CD14-positive monocyte (primary cell): Measurements from ENCODE around the gene SOAT1. TPM values are rescaled to one million over a fixed set of nuclear protein-coding genes. Genes with fewer than 3 reads are reported as not detected.

Experiments used
- DNase-seq, 3 donors: peaks; one replicate each; pipeline ENCODE4 v3.0.0-alpha.2; 2011 to 2022
- H2AFZ ChIP-seq: 2 replicates; pipeline ENCODE4 v1.6.0; 2012; ENCODE audit warnings: mild to moderate bottlenecking, low read depth, low read length, inconsistent platforms; ENCODE audit not compliant: insufficient read depth, poor library complexity, severe bottlenecking
- H3K27ac ChIP-seq, 2 donors: 1 replicate in 1 of 2; 2 replicates in 1 of 2; pipeline ENCODE4 v1.5.1; 2012 to 2013; ENCODE audit warnings: low read length in 2 of 2, control low read depth in 1 of 2, inconsistent platforms in 1 of 2, low read depth in 1 of 2, mild to moderate bottlenecking in 1 of 2
- H3K27me3 ChIP-seq, 2 donors: one replicate each; pipeline versions ENCODE4 v1.6.0 to v1.6.1; 2011 to 2013; ENCODE audit warnings: low read length in 2 of 2; ENCODE audit not compliant: control insufficient read depth in 2 of 2, insufficient read depth in 2 of 2
- H3K36me3 ChIP-seq, 2 donors: replicated peaks in 1 of 2; 1 replicate in 1 of 2; 2 replicates in 1 of 2; pipeline versions ENCODE4 v1.5.1 to v1.6.1; 2012 to 2013; ENCODE audit warnings: low read length in 2 of 2, control low read depth in 1 of 2, inconsistent platforms in 1 of 2, mild to moderate bottlenecking in 1 of 2; ENCODE audit not compliant: insufficient read depth in 2 of 2, control insufficient read depth in 1 of 2
- H3K4me1 ChIP-seq, 2 donors: 1 replicate in 1 of 2; 2 replicates in 1 of 2; pipeline versions ENCODE4 v1.5.1 to v1.6.1; 2012 to 2013; ENCODE audit warnings: low read length in 2 of 2, control low read depth in 1 of 2, inconsistent platforms in 1 of 2, mild to moderate bottlenecking in 1 of 2, moderate library complexity in 1 of 2; ENCODE audit not compliant: insufficient read depth in 2 of 2, control insufficient read depth in 1 of 2
- H3K4me2 ChIP-seq: replicated peaks from 2 replicates; pipeline ENCODE3; 2012; ENCODE audit warnings: low read length, moderate library complexity, mild to moderate bottlenecking; ENCODE audit not compliant: poor library complexity, severe bottlenecking; ENCODE audit errors: extremely low read depth
- H3K4me3 ChIP-seq, 3 experiments: fragments of 200-600 bp in 1 of 3; sonication (generic) in 1 of 3; replicated peaks in 1 of 3; 1 replicate in 2 of 3; 2 replicates in 1 of 3; pipeline ENCODE4 v1.5.1; 2011 to 2013; ENCODE audit warnings: low read length in 3 of 3, mild to moderate bottlenecking in 3 of 3, control low read depth in 2 of 3, low read depth in 2 of 3, inconsistent platforms in 1 of 3, moderate library complexity in 1 of 3
- H3K79me2 ChIP-seq: 2 replicates; pipeline ENCODE4 v1.6.0; 2012; ENCODE audit warnings: mild to moderate bottlenecking, control low read depth, inconsistent platforms, low read length, moderate library complexity; ENCODE audit not compliant: insufficient read depth
- H3K9ac ChIP-seq: 2 replicates; pipeline ENCODE4 v1.6.0; 2017; ENCODE audit warnings: low read length, mild to moderate bottlenecking; ENCODE audit not compliant: insufficient read depth, poor library complexity, severe bottlenecking
- H3K9me3 ChIP-seq, 2 donors: replicated peaks in 1 of 2; 1 replicate in 1 of 2; 2 replicates in 1 of 2; pipeline versions ENCODE4 v1.5.1 to v1.6.1; 2012 to 2013; ENCODE audit warnings: low read length in 2 of 2, control low read depth in 1 of 2; ENCODE audit not compliant: control insufficient read depth in 1 of 2, insufficient read depth in 1 of 2
- H4K20me1 ChIP-seq: 2 replicates; pipeline ENCODE4 v1.6.0; 2012; ENCODE audit warnings: mild to moderate bottlenecking, low read length, control low read depth, moderate library complexity; ENCODE audit not compliant: insufficient read depth
- H3K27ac Mint-ChIP-seq, 7 donors: one replicate each; pipeline ENCODE4 v1.8.0; 2020; ENCODE audit warnings: mild to moderate bottlenecking in 7 of 7, mixed read lengths in 7 of 7, moderate library complexity in 6 of 7, inconsistent platforms in 2 of 7
- H3K27me3 Mint-ChIP-seq, 3 donors: one replicate each; pipeline ENCODE4 v1.8.0; 2021 to 2022; ENCODE audit warnings: low read depth in 3 of 3, mild to moderate bottlenecking in 3 of 3, mixed read lengths in 3 of 3, moderate library complexity in 3 of 3, inconsistent platforms in 1 of 3
- H3K36me3 Mint-ChIP-seq, 2 donors: one replicate each; pipeline ENCODE4 v1.8.0; 2020; ENCODE audit warnings: mixed read lengths in 2 of 2, inconsistent platforms in 1 of 2, mild to moderate bottlenecking in 1 of 2
- H3K4me1 Mint-ChIP-seq: one replicate; pipeline ENCODE4 v1.8.0; 2020; ENCODE audit warnings: mild to moderate bottlenecking, mixed read lengths
- H3K4me3 Mint-ChIP-seq, 2 donors: one replicate each; pipeline ENCODE4 v1.8.0; 2020; ENCODE audit warnings: mild to moderate bottlenecking in 2 of 2, mixed read lengths in 2 of 2, moderate library complexity in 1 of 2
- H3K9me3 Mint-ChIP-seq, 7 donors: one replicate each; pipeline ENCODE4 v1.8.0; 2020 to 2022; ENCODE audit warnings: mixed read lengths in 7 of 7, mild to moderate bottlenecking in 6 of 7, moderate library complexity in 6 of 7, inconsistent platforms in 2 of 7
- WGBS: methylation state at CpG from one replicate; pipeline ENCODE4 v1.1.5; 2013; ENCODE audit warnings: missing lambda C conversion rate; ENCODE audit not compliant: insufficient coverage; 5-methylcytosine and 5-hydroxymethylcytosine counted together
- intact Hi-C, 2 donors: fragments of 100-400 bp; cut with micrococcal nuclease; formaldehyde crosslinking; loops; one replicate each; pipeline versions ENCODE4 v1.15.0 to v1.15.1; 2023
- polyA plus RNA-seq, 3 donors: library from polyadenylated mRNA; depleted of rRNA in 1 of 3; unstranded in 2 of 3; stranded (reverse) in 1 of 3; fragments of 300-500 nt in 2 of 3; fragments of >200 nt in 1 of 3; fragmentation: Illumina TruSeq in 2 of 3; gene quantifications; 1 replicate in 2 of 3; 2 replicates in 1 of 3; pipeline ENCODE4 v1.2.3, GENCODE V29; 2012 to 2021
- TF ChIP-seq, protein P1 (sequence below): fragments of 200-600 bp; IDR thresholded peaks from one replicate; pipeline ENCODE4 v1.8.0; 2022; ENCODE audit warnings: antibody characterized with exemption, mild to moderate bottlenecking

The SOAT1 gene
- polyA plus RNA-seq, 3 donors: 15.8 to 158 (median 105) TPM

DNA sequence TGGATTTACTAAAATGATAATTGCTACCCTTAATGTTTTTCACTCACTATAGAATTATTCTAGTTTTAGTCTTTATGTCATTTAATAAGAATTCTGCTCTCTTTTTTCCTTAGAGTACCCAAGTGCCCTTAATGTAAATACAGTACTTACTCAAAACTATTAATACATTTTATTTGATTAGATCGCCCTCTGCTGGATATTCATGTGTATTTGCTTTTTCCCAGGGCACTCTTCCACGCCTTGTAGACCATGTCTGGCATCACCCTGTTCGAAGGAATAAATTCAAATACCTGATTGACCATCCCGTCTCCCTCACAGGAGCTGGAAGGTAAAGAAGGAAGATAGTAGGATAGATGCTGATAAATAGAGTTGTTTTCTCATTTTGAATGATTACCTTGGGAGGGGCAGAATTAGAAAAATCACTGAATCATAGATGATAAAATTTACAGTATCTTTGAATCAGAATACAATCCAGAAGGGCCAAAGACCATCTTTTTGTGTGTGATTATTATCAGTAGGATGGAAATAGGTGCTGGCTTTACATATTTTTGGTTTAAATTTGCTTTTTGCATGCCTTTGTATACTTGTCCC is 76.2 kb downstream of the SOAT1 start:
- H3K9ac ChIP-seq: no peak overlapping the region
- Mint-ChIP-seq H3K36me3 (no peaks in the 10 kb centered on the region), H3K27ac (no peak overlapping the region), H3K27me3 (peaks cover 0 to 4% (median 1%) of the 10 kb centered on the region in 3 donors), H3K4me3 (peak overlapping the region in 1 of 2 donors; percentile 7), H3K9me3 (no peaks in the 10 kb centered on the region), H3K4me1 (peaks cover 10% of the 10 kb centered on the region)
- intact Hi-C loops: loop anchor here (5.0 to 10.0 kb wide), 8 partner anchors 43 to 835 kb away; partner anchors contain the start of genes TOR3A (in 2 of the 2), ABL2 (in 1 of the 2), FAM20B (in 1 of the 2) and SOAT1 (in 1 of the 2)
- H3K27me3 ChIP-seq: no peaks in the 10 kb centered on the region
- no peak overlapping the region for H3K4me3 ChIP-seq
- H4K20me1 ChIP-seq: no peaks in the 10 kb centered on the region
- no peaks in the 10 kb centered on the region for H3K36me3 ChIP-seq
- no peak overlapping the region for H2AFZ ChIP-seq
- peak; percentile 52 to 75 (median 61) for DNase-seq
- H3K27ac ChIP-seq: no peak overlapping the region
- TF ChIP-seq, protein P1, sequence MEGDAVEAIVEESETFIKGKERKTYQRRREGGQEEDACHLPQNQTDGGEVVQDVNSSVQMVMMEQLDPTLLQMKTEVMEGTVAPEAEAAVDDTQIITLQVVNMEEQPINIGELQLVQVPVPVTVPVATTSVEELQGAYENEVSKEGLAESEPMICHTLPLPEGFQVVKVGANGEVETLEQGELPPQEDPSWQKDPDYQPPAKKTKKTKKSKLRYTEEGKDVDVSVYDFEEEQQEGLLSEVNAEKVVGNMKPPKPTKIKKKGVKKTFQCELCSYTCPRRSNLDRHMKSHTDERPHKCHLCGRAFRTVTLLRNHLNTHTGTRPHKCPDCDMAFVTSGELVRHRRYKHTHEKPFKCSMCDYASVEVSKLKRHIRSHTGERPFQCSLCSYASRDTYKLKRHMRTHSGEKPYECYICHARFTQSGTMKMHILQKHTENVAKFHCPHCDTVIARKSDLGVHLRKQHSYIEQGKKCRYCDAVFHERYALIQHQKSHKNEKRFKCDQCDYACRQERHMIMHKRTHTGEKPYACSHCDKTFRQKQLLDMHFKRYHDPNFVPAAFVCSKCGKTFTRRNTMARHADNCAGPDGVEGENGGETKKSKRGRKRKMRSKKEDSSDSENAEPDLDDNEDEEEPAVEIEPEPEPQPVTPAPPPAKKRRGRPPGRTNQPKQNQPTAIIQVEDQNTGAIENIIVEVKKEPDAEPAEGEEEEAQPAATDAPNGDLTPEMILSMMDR: peak; percentile 83
- H3K9me3 ChIP-seq: no peaks in the 10 kb centered on the region
- no peak overlapping the region for H3K4me2 ChIP-seq
- peaks cover 10 to 13% of the 10 kb centered on the region in 2 donors for H3K4me1 ChIP-seq
- no CpG with 5 or more reads among the region's 4 CpGs for WGBS
- no peaks in the 10 kb centered on the region for H3K79me2 ChIP-seq

DNA sequence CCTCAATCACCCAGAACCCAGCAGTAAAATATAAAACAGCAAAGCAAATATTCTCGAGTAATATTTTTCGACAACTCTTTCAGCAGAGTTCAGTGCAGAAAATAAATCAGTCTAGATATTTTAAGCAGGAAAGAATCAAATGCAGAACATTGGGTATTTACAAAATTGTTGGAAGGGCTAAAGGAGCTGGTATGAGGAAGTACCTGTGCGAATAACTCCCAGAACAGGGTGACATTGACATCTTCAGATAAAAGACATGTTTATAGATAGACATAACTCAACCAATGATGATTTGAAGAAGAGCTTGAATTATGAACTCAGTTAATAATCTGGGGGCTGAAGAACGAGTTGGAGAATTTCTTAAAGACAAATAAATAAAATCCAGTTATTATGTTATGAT is 78.6 kb downstream of the SOAT1 start:
- Mint-ChIP-seq H3K36me3 (no peaks in the 10 kb centered on the region), H3K4me3 (no peak overlapping the region), H3K9me3 (no peaks in the 10 kb centered on the region), H3K27ac (no peak overlapping the region), H3K27me3 (peaks cover 0 to 4% (median 2%) of the 10 kb centered on the region in 3 donors), H3K4me1 (no peaks in the 10 kb centered on the region)
- no peaks in the 10 kb centered on the region for H4K20me1 ChIP-seq
- no peak for DNase-seq
- no peak overlapping the region for H3K27ac ChIP-seq
- intact Hi-C loops: loop anchor here in 1 of 2 donors (10.0 kb wide), 1 partner anchor 837 kb away; no protein-coding TSS in a partner anchor
- no peaks in the 10 kb centered on the region for H3K4me1 ChIP-seq
- H3K27me3 ChIP-seq: no peaks in the 10 kb centered on the region
- WGBS: no CpG with 5 or more reads among the region's 4 CpGs
- H3K9ac ChIP-seq: no peak overlapping the region
- no peaks in the 10 kb centered on the region for H3K9me3 ChIP-seq
- H3K79me2 ChIP-seq: no peaks in the 10 kb centered on the region
- H3K36me3 ChIP-seq: no peaks in the 10 kb centered on the region
- TF ChIP-seq, protein P1: no peak
- H3K4me2 ChIP-seq: no peak overlapping the region
- H3K4me3 ChIP-seq: no peak overlapping the region
- H2AFZ ChIP-seq: no peak overlapping the region
